HG03432 (cell line): ENCODE measurements around the gene TBC1D12.

Experiments used
- ATAC-seq: cut with Tn5 transposase; IDR thresholded peaks from one replicate; pipeline ENCODE4 v1.9.1; 2021; ENCODE audit warnings: mild to moderate bottlenecking, moderate library complexity; ENCODE audit not compliant: unreplicated experiment

TBC1D12 gene

DNA sequence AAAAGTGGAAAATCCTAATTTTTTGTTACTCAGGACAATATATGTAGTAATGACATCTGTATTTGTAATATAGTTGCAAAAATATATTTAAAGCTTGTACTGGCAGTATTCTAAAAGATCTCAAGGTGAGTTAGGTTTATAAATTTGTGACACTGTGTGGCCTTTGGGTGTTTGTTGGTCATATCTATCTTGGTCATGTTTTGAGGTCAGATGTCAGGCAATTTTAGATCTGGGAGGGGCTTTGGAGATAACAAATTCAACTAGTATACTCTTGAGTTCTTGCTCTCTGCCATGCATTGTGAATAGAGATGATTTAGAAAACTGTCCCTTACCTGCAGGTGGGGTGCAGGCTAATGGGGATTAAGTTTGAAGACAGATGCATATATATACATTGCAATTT, 3.1 kb downstream of the TBC1D12 start:
- ATAC-seq, result no peak

DNA sequence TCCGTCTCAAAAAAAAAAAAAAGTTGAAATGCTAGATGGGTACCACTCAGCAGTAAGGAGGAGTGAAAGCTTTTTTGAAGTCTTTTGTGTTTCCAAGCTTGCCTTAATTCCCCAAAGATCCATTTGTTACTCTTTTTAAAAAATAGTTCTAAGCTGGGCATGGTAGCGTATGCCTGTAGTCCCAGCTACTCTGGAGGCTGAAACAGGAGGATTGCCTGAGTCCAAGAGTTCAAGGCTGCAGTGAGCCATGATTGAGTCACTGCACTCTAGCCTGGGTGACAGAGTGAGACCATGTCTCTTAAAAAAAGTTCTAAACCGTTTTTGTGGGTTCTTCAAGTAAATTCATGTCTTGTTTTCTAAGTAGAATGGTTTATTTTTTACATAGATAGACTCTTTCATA, 5.3 kb downstream of the TBC1D12 start:
- no peak for ATAC-seq

- no peak for ATAC-seq
Observed at GRCh38 chr10:94409021-94409657, 6.8 kb downstream of the TBC1D12 start.

DNA sequence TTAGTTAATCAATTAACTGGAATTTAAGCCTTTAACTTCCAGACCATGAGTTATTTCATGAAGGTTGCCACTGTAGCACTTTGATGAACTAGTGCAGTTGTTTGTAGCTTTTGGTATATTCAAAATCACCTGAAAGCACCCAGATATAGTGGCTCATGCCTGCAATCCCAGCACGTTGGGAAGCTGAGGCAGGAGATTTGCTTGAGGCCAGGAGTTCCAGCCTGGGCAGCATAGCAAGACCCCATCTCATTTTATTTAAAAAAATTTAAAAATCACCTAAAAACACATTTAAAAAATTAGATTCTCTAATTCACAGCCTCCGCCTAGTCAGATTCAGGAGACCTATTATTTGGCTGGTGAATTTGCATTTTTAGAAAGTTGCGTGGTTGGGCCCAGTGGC, 9.0 kb downstream of the TBC1D12 start:
- ATAC-seq, result no peak

DNA sequence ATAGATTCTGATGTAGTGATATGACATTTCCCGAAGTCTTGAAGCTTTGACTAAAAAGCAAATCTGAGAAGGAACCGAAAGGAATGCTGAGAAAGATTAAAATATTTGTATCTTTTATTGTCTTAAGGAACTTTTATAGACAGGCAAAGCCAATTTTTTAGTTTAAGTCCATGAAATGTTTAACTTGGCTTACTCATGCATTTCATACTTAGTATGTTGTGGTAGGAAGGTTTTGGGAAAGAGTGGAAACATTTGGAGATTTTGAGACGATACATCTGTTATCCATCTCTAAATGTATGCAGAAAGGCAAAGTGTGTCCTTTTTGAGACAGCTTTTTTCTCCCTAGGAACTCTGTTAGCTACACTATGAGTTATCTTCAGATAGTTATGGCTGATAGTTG, 10.1 kb downstream of the TBC1D12 start:
- ATAC-seq, result no peak

DNA sequence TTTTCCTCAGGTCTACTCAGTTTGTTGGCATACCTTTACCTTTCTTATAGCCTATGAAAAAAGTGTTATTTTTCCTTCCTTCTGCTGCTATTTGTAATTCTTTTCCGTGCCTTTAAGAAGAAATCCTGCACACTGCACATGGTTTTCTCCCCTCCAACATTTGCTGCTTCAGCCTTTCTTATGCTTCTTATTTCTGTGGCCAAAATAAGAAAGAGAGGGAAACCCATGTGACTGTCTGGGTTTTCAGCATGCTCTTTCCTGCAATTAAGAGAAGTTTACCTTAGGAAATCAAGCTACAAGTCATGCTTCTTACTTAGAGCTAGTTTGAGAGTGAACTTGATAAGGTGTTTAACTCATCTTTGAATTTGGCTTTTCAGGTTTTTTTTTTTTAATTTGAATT, 11.0 kb downstream of the TBC1D12 start:
- no peak for ATAC-seq

GRCh38 chr10:94416896-94417295, 14.6 kb downstream of the TBC1D12 start:
- no peak for ATAC-seq

GRCh38 chr10:94417321-94417720, 15.0 kb downstream of the TBC1D12 start:
- no peak for ATAC-seq

DNA sequence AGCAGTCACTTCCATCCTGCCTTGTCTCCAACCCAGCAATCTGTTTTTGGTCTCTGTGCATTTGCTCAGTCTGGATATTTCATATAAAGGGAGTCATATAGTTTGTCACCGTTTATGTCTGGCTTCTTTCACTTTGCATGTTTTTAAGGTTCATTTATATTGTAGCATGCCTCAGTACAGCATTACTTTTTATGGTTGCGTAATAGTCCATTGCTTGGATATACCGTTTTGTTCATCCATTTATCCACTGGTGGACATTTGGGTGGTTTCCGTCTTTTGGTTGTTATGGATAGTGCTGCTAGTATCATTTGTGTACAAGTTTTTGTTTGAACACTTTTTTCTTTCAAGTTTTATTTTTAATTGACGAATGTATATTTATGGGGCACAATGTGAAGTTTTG, 18.2 kb downstream of the TBC1D12 start:
- ATAC-seq, result no peak

GRCh38 chr10:94420998-94421528, 18.7 kb downstream of the TBC1D12 start:
- ATAC-seq, result no peak

DNA sequence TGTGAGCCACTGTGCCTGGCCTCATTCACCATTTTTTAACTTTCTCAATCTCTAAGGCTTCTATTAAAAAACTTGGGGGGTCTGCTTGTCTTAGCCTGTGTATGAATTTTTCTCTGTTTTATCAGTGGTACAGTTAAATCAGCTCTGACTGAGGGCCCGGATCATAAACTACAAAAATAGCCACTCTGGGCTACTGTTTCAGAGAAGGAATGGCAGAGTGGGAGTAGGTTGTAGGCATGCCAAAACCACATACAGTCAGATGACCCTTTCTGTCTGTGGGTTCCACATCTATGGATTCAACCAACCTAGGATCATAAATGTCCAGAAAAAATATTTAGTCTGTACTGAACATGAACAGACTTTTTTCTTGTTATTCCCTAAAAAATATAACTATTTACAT, 21.3 kb downstream of the TBC1D12 start:
- no peak for ATAC-seq

GRCh38 chr10:94424714-94425337, 22.5 kb downstream of the TBC1D12 start:
- ATAC-seq, result no peak

GRCh38 chr10:94425942-94426341, 23.6 kb downstream of the TBC1D12 start:
- no peak for ATAC-seq

- no peak for ATAC-seq
Observed at GRCh38 chr10:94427166-94427565, 24.8 kb downstream of the TBC1D12 start.

DNA sequence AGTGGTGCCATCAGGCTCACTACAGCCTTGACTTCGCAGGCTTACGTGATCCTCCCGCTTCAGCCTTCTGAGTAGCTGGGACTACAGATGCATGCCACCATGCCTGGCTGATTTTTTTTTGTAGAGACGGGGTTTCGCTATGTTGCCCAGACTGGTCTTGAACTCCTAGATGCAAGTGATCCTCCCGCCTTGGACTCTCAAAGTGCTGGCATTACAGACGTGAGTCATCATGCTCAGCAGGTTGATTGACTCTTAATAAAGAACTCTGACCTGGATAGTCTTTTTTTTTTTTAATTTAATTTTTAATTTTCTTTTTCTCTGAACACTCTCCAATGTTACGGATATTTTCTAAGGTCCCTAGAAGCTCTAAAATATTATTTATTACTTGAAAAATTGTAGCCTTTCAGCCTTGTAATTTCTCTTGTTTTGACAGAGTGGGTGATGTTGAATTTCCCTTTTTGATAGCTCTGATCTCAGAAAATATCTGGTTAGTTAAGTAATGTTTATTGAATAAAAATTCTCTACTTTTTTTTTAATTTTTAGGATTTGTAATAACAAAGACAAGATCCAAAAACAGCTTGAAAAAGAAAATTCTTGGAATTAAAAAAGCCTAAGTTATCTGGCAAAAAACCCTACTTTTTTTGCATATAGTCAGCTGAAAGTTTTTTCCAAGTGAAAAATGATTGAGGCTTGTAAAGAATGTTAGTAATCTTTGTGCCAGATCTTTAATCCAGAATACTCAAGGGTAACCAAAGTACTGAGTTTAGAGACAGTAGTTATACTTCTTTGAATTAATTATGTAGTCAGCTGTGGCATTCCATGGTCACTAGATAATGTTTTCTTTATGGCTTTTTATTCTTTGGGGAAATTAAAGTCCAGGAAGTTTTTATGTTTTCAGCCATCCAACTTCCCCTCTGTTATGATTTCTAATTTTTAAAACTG, 26.7 kb downstream of the TBC1D12 start:
- ATAC-seq, result no peak

GRCh38 chr10:94430701-94431100, 28.4 kb downstream of the TBC1D12 start:
- no peak for ATAC-seq

- no peak for ATAC-seq
Observed at GRCh38 chr10:94432443-94432842, 30.1 kb downstream of the TBC1D12 start.

DNA sequence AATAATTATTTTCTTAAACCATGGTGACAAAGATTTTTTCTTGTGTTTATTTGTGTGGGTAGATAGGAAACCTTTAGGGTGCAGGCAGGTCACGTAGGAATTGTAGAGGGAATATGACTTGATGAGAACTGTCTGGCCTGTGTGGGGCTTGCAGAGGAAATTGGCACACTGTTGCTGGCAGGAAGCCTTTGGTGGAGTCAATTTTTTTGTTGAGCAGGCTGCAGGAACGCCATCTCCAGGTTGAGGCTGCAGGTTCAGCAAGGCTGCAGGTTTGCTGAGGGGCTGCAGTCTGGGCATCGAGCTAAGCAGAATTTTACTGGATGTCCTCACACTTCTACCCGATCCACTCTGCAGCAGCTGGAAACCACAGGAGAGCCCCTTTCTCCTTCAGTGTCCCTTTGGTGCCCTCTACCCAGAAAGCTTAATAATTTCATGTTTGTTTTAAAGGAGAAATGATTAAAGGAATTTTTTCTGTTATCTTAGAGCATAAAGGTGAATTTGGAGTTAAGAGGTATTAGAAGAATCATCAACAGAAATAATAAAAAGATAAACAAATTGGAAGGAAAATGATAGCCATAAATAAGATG, 37.0 kb downstream of the TBC1D12 start:
- no peak for ATAC-seq

DNA sequence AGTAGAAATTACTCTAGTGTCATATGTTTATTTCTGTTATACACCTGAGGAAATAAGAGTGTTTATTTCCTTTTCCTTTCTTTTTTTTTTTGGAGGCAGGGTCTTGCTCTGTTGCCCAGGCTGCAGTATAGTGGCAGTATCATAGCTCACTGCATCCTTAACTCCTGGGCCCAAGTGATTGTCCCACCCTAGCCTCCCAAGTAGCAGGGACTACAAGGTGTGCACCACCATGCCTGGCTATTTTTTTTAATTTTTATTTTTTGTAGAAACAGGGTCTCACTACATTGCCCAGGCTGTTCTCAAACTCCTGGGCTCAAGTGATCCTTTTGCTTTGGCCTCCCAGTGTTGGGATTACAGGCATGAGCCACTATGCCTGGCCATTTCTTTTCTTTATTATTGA, 37.8 kb downstream of the TBC1D12 start:
- no peak for ATAC-seq

DNA sequence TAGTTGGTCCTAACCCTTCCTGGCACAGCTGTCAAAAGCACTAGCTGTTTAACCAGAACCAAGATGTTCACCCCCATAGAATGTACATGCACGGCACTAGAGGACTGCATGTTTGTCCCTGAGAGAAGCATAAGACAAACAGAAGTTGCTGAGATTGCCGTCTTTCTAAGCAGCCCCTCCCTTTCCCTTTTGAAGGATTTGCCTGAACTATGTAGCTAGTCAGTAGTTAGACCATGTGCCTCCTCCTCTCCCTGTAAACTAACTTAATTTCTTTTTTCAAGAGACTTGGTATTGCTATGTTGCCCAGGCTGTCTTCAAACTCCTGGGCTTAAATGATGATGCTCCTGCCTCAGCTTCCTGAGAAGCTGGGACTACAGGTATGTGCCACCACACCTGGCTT, 40.7 kb downstream of the TBC1D12 start:
- ATAC-seq, result no peak

GRCh38 chr10:94443549-94443948, 41.2 kb downstream of the TBC1D12 start:
- ATAC-seq, result no peak
